Measurements from ENCODE around the gene TRIM7. TPM values are rescaled to one million over a fixed set of nuclear protein-coding genes. Genes with fewer than 3 reads are reported as not detected.

The TRIM7 gene
- polyA plus RNA-seq, 1 donor from 2014 or later: 2.1 TPM

- H3K9me2 ChIP-seq (ENCODE audit: insufficient read depth, low read length): no peaks in the 10 kb centered on the region
- peak overlapping the region; percentile 96 for H3K4me3 ChIP-seq (ENCODE audit: low read length)
- no peaks in the 10 kb centered on the region for H3K9me3 ChIP-seq (ENCODE audit: low read length)
- no peaks in the 10 kb centered on the region for H4K20me1 ChIP-seq (ENCODE audit: insufficient read depth)
- H3K79me2 ChIP-seq (replicated peaks; ENCODE audit: insufficient read depth, low read length): peaks cover 50% of the 10 kb centered on the region
- no peak for TF ChIP-seq MXI1 (conservative IDR thresholded peaks at IDR 0.05; ENCODE audit: poor library complexity, severe bottlenecking)
- no peak for TF ChIP-seq SMC3 (conservative IDR thresholded peaks at IDR 0.05; ENCODE audit: poor library complexity)
- no peak for TF ChIP-seq POLR2AphosphoS5 (IDR thresholded peaks at IDR 0.05)
- no peak for TF ChIP-seq EZH2 (IDR thresholded peaks at IDR 0.05; ENCODE audit: borderline replicate concordance, insufficient read depth, low read length, poor library complexity, severe bottlenecking)
- TF ChIP-seq RAD21 (conservative IDR thresholded peaks at IDR 0.05): no peak
- TF ChIP-seq CTCF (IDR thresholded peaks at IDR 0.05; ENCODE audit: poor library complexity, severe bottlenecking): no peak
- TF ChIP-seq EP300 (conservative IDR thresholded peaks at IDR 0.05; ENCODE audit: poor library complexity, severe bottlenecking): no peak
- no peak for TF ChIP-seq TAF1 (IDR thresholded peaks at IDR 0.05; ENCODE audit: low read depth)
- no peak for TF ChIP-seq REST (IDR thresholded peaks at IDR 0.05; ENCODE audit: borderline replicate concordance)
- peaks cover 15% of the 10 kb centered on the region for H3K36me3 ChIP-seq (ENCODE audit: insufficient read depth, low read length)
- H3K27ac ChIP-seq (ENCODE audit: low read length): no peak overlapping the region
- H3K27me3 ChIP-seq (ENCODE audit: insufficient read depth, low read depth, low read length): no peaks in the 10 kb centered on the region
- H3K4me2 ChIP-seq (ENCODE audit: low read length): peak overlapping the region; percentile 85
- H3K9ac ChIP-seq (ENCODE audit: low read length): peak overlapping the region; percentile 74
- H2AFZ ChIP-seq (ENCODE audit: low read depth, low read length): no peak overlapping the region
- H3F3A ChIP-seq (ENCODE audit: insufficient read depth, low read length, poor library complexity, severe bottlenecking): no peaks in the 10 kb centered on the region
These were observed 37.0 kb upstream of the TRIM7 start for GRCh38 chr5:181242031-181242451.

GRCh38 chr5:181241393-181241975 lies 36.5 kb upstream of the TRIM7 start:
- Histone ChIP-seq H4K20me1 (ENCODE audit: insufficient read depth) (no peaks in the 10 kb centered on the region), H3K9me2 (ENCODE audit: insufficient read depth, low read length) (no peaks in the 10 kb centered on the region), H3K27ac (ENCODE audit: low read length) (no peak overlapping the region), H3F3A (ENCODE audit: insufficient read depth, low read length, poor library complexity, severe bottlenecking) (no peaks in the 10 kb centered on the region), H3K36me3 (ENCODE audit: insufficient read depth, low read length) (peaks cover 15% of the 10 kb centered on the region), H3K9me3 (ENCODE audit: low read length) (no peaks in the 10 kb centered on the region), H3K27me3 (ENCODE audit: insufficient read depth, low read depth, low read length) (no peaks in the 10 kb centered on the region), H2AFZ (ENCODE audit: low read depth, low read length) (no peak overlapping the region), H3K79me2 (replicated peaks; ENCODE audit: insufficient read depth, low read length) (peaks cover 44% of the 10 kb centered on the region), H3K9ac (ENCODE audit: low read length) (no peak overlapping the region), H3K4me3 (ENCODE audit: low read length) (peak overlapping the region; percentile 96), H3K4me2 (ENCODE audit: low read length) (peak overlapping the region; percentile 85)
- TF ChIP-seq TAF1 (IDR thresholded peaks at IDR 0.05; ENCODE audit: low read depth) (no peak), RAD21 (conservative IDR thresholded peaks at IDR 0.05) (no peak), REST (IDR thresholded peaks at IDR 0.05; ENCODE audit: borderline replicate concordance) (no peak), POLR2AphosphoS5 (IDR thresholded peaks at IDR 0.05) (no peak), SMC3 (conservative IDR thresholded peaks at IDR 0.05; ENCODE audit: poor library complexity) (no peak), EZH2 (IDR thresholded peaks at IDR 0.05; ENCODE audit: borderline replicate concordance, insufficient read depth, low read length, poor library complexity, severe bottlenecking) (no peak), MXI1 (conservative IDR thresholded peaks at IDR 0.05; ENCODE audit: poor library complexity, severe bottlenecking) (no peak), CTCF (IDR thresholded peaks at IDR 0.05; ENCODE audit: poor library complexity, severe bottlenecking) (no peak), EP300 (conservative IDR thresholded peaks at IDR 0.05; ENCODE audit: poor library complexity, severe bottlenecking) (no peak)

All from neural cell (in vitro differentiated cells).